GM18498 (cell line): ENCODE results near the gene ANKRD60.

ENCODE experiments used
- ATAC-seq: cut with Tn5 transposase; IDR thresholded peaks from one replicate; pipeline ENCODE4 v1.9.1; 2021; ENCODE audit warnings: mild to moderate bottlenecking, moderate library complexity; ENCODE audit not compliant: unreplicated experiment

The ANKRD60 gene

DNA sequence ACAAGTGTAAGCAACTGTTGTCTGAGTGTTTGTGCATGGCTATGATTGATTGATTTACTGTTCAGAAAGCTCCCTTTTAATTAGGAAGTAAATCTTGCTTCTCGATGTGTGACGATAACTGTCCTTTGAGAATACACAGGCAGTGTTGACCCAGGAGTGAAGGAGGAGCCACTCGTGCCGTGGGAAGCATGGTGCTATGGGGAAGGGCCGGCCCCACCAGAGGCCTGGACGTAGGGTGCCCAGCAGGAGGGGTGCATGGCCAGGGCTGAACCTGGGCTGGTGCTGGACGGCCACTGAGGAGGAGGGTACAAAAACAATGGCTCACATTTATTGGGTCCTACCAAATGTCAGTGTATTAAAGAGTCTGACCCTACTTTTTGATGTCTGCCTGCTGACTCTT is 60.7 kb downstream of the ANKRD60 start:
- no peak for ATAC-seq
